Transverse colon (tissue), 3 donors: ENCODE results near the gene CNNM2.

Experiments
- CTCF ChIP-seq, 5 experiments: fragments of 200-600 bp in 3 of 5; fragments of 450-650 bp in 2 of 5; sonication (generic) in 3 of 5; IDR thresholded peaks; 1 replicate in 2 of 5; 2 replicates in 3 of 5; pipeline ENCODE4 v1.5.1; 2016 to 2017; ENCODE audit warnings: antibody characterized with exemption in 5 of 5, inconsistent platforms in 3 of 5, mild to moderate bottlenecking in 2 of 5, moderate library complexity in 1 of 5
- EP300 ChIP-seq: sonication (generic); formaldehyde crosslinking; IDR thresholded peaks from one replicate; pipeline ENCODE4 v1.6.1; 2017; ENCODE audit warnings: antibody characterized with exemption, low read depth

- TF ChIP-seq CTCF (IDR thresholded peaks at IDR 0.05) (no peak), EP300 (no peak)
These were observed 2.1 kb downstream of the CNNM2 start for GRCh38 chr10:102919992-102920739.
